ENCODE measurements around the gene MAGEA2B. TPM values are rescaled to one million over a fixed set of nuclear protein-coding genes. Genes with fewer than 3 reads are reported as not detected.
"Not testable (repeated sequence)": the region's sequence is repeated elsewhere in the genome, so short reads cannot be mapped to it uniquely, and the experiment has no call there.

MAGEA2B gene
- total and polyA plus RNA-seq, 10 donors = not detected

DNA sequence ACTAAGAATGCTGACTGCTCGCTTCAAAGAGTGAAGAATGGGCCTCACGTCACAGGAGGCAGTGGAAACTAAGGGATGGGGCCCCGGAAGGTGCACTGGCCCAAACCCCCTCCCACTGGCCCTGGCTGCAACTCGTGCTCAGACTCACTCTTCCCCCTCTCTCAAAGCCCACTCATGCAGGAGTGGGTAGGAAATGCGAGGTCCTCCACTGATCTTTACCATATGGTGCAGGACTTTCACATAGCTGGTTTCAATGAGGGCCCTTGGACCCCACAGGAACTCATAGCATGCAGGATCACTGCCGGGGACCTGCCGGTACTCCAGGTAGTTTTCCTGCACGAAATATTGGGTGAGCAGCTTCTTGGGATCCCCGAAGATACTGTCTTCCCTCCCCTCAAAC lies 52.1 kb downstream of the MAGEA2B start:
- H3K27me3 ChIP-seq (replicated peaks in 1 of 7); H3K4me1 ChIP-seq; DNase-seq; H3K9me3 ChIP-seq; H3K36me3 ChIP-seq; H3K4me3 ChIP-seq; H3K27ac ChIP-seq; intact Hi-C loops (cut with DNase I; ENCODE audit: low total_unique reads): not testable (repeated sequence)
- WGBS, 5 donors = 69 to 90% (median 74%) methylated on average over 3 to 9 of the region's 9 CpGs

Other genes with a start within 250 kb of the MAGEA2B start
- gene GABRQ, start 76.7 kb upstream of the MAGEA2B start, total RNA-seq = under 1 TPM in 1 of 7 donors, not detected in 6; 0.09 TPM
- under 1 TPM in 1 of 3 donors, not detected in 2; 0.02 TPM for gene GABRQ, start 76.7 kb upstream of the MAGEA2B start, polyA plus RNA-seq
- gene MAGEA3, start 15.8 kb upstream of the MAGEA2B start, total RNA-seq = not detected
- gene MAGEA3, start 15.8 kb upstream of the MAGEA2B start, polyA plus RNA-seq = not detected
- not detected for gene CSAG2, start 5.4 kb upstream of the MAGEA2B start, total RNA-seq
- under 1 TPM; 0.24 to 0.58 (median 0.52) TPM for gene CSAG2, start 5.4 kb upstream of the MAGEA2B start, polyA plus RNA-seq
- gene CSAG1, start 19.1 kb downstream of the MAGEA2B start, total RNA-seq = not detected
- gene CSAG1, start 19.1 kb downstream of the MAGEA2B start, polyA plus RNA-seq = under 1 TPM in 1 of 3 donors, not detected in 2; 0.21 TPM
- gene MAGEA12, start 19.1 kb downstream of the MAGEA2B start, total RNA-seq = not detected
- gene MAGEA12, start 19.1 kb downstream of the MAGEA2B start, polyA plus RNA-seq = under 1 TPM in 1 of 3 donors, not detected in 2; 0.03 TPM
- not detected for gene MAGEA2, start 39.2 kb downstream of the MAGEA2B start, total RNA-seq
- gene MAGEA2, start 39.2 kb downstream of the MAGEA2B start, polyA plus RNA-seq = not detected
- gene CSAG3, start 44.6 kb downstream of the MAGEA2B start, total RNA-seq = 1 to 10 TPM in 1 of 7 donors, under 1 TPM in 1, not detected in 5; 0.37 to 2.6 TPM
- gene CSAG3, start 44.6 kb downstream of the MAGEA2B start, polyA plus RNA-seq = 1 to 10 TPM in 1 of 3 donors, under 1 TPM in 2; 0.61 to 1.3 (median 0.76) TPM
- gene MAGEA6, start 55.1 kb downstream of the MAGEA2B start, total RNA-seq = not detected
- gene MAGEA6, start 55.1 kb downstream of the MAGEA2B start, polyA plus RNA-seq = not detected
- 10 to 100 TPM in 6 of 7 donors, 1 to 10 TPM in 1; 9.4 to 19.6 (median 11.8) TPM for gene CETN2, start 116.1 kb downstream of the MAGEA2B start, total RNA-seq
- 10 to 100 TPM; 17.8 to 25.0 (median 21.2) TPM for gene CETN2, start 116.1 kb downstream of the MAGEA2B start, polyA plus RNA-seq
- 10 to 100 TPM in 2 of 7 donors, 1 to 10 TPM in 5; 8.1 to 11.2 (median 9.9) TPM for gene NSDHL, start 116.4 kb downstream of the MAGEA2B start, total RNA-seq
- gene NSDHL, start 116.4 kb downstream of the MAGEA2B start, polyA plus RNA-seq = 1 to 10 TPM; 6.1 to 8.3 (median 7.2) TPM
- 10 to 100 TPM in 3 of 7 donors, 1 to 10 TPM in 4; 6.6 to 13.8 (median 8.3) TPM for gene ZNF185, start 183.4 kb downstream of the MAGEA2B start, total RNA-seq
- 1 to 10 TPM; 2.0 to 2.7 (median 2.4) TPM for gene ZNF185, start 183.4 kb downstream of the MAGEA2B start, polyA plus RNA-seq